Ishikawa (cell line): ENCODE results near the gene RAPGEF3.

Source experiments
- CEBPB ChIP-seq: IDR thresholded peaks from 2 replicates; pipeline ENCODE4 v1.6.1; 2012
- CREB1 ChIP-seq: IDR thresholded peaks from 2 replicates; pipeline ENCODE4 v1.6.1; 2012; ENCODE audit warnings: low read depth
- EGR1 ChIP-seq: IDR thresholded peaks from 2 replicates; pipeline ENCODE4 v1.6.1; 2012
- EP300 ChIP-seq: IDR thresholded peaks from 2 replicates; pipeline ENCODE4 v1.6.1; 2012; ENCODE audit warnings: borderline replicate concordance
- FOXM1 ChIP-seq: IDR thresholded peaks from 2 replicates; pipeline ENCODE4 v1.6.1; 2012; ENCODE audit warnings: low read depth, borderline replicate concordance
- MAX ChIP-seq: IDR thresholded peaks from 2 replicates; pipeline ENCODE4 v1.6.1; 2012
- NFIC ChIP-seq: IDR thresholded peaks from 2 replicates; pipeline ENCODE4 v1.6.1; 2012
- RAD21 ChIP-seq: IDR thresholded peaks from 2 replicates; pipeline ENCODE4 v1.6.1; 2012; ENCODE audit warnings: low read depth
- REST ChIP-seq: IDR thresholded peaks from 2 replicates; pipeline ENCODE4 v1.6.1; 2012; ENCODE audit warnings: low read depth, mild to moderate bottlenecking
- TAF1 ChIP-seq: IDR thresholded peaks from 2 replicates; pipeline ENCODE4 v1.6.1; 2012; ENCODE audit warnings: low read depth, mild to moderate bottlenecking
- TCF12 ChIP-seq: IDR thresholded peaks from 2 replicates; pipeline ENCODE4 v1.6.1; 2012; ENCODE audit warnings: low read depth
- TEAD4 ChIP-seq: IDR thresholded peaks from 2 replicates; pipeline ENCODE4 v1.6.1; 2012
- USF1 ChIP-seq: IDR thresholded peaks from 2 replicates; pipeline ENCODE4 v1.6.1; 2012
- YY1 ChIP-seq: IDR thresholded peaks from 2 replicates; pipeline ENCODE4 v1.6.1; 2012; ENCODE audit warnings: low read depth
- ZBTB7A ChIP-seq: IDR thresholded peaks from 2 replicates; pipeline ENCODE4 v1.6.1; 2012; ENCODE audit warnings: low read depth

RAPGEF3 gene

GRCh38 chr12:47689215-47689614 lies 69.5 kb downstream of the RAPGEF3 start:
- no peak for TF ChIP-seq EP300
- TF ChIP-seq CREB1, result no peak
- TF ChIP-seq FOXM1, result no peak
- TF ChIP-seq TEAD4, result no peak
- no peak for TF ChIP-seq NFIC
- no peak for TF ChIP-seq REST
- no peak for TF ChIP-seq USF1
- TF ChIP-seq TCF12, result no peak
- TF ChIP-seq RAD21, result no peak
- TF ChIP-seq CEBPB, result no peak
- no peak for TF ChIP-seq EGR1
- no peak for TF ChIP-seq MAX
- TF ChIP-seq YY1, result no peak
- no peak for TF ChIP-seq ZBTB7A
- no peak for TF ChIP-seq TAF1

- TF ChIP-seq USF1, result no peak
- TF ChIP-seq YY1, result no peak
- no peak for TF ChIP-seq TCF12
- TF ChIP-seq ZBTB7A, result no peak
- no peak for TF ChIP-seq RAD21
- no peak for TF ChIP-seq NFIC
Observed at GRCh38 chr12:47687636-47688035, 71.0 kb downstream of the RAPGEF3 start.

- no peak for TF ChIP-seq NFIC
- TF ChIP-seq RAD21, result peak; percentile 60
Observed at GRCh38 chr12:47686645-47687240, 71.9 kb downstream of the RAPGEF3 start.
